Measurements from ENCODE around the gene KCTD11.

Gene KCTD11

GRCh38 chr17:7325031-7325528, 26.9 kb upstream of the KCTD11 start:
- intact Hi-C loops (cut with DNase I; ENCODE audit: low total_unique reads): no loop called here
- Histone ChIP-seq H3K9me3 (no peaks in the 10 kb centered on the region), H3K4me3 (no peak overlapping the region), H3K36me3 (peaks cover 40 to 78% (median 56%) of the 10 kb centered on the region in 3 donors), H3K4me1 (peaks cover 0 to 15% (median 9%) of the 10 kb centered on the region in 4 donors), H3K27me3 (no peaks in the 10 kb centered on the region), H3K27ac (no peak overlapping the region)
- TF ChIP-seq, protein P1, sequence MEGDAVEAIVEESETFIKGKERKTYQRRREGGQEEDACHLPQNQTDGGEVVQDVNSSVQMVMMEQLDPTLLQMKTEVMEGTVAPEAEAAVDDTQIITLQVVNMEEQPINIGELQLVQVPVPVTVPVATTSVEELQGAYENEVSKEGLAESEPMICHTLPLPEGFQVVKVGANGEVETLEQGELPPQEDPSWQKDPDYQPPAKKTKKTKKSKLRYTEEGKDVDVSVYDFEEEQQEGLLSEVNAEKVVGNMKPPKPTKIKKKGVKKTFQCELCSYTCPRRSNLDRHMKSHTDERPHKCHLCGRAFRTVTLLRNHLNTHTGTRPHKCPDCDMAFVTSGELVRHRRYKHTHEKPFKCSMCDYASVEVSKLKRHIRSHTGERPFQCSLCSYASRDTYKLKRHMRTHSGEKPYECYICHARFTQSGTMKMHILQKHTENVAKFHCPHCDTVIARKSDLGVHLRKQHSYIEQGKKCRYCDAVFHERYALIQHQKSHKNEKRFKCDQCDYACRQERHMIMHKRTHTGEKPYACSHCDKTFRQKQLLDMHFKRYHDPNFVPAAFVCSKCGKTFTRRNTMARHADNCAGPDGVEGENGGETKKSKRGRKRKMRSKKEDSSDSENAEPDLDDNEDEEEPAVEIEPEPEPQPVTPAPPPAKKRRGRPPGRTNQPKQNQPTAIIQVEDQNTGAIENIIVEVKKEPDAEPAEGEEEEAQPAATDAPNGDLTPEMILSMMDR (IDR thresholded peaks at IDR 0.05): no peak
- no peak for DNase-seq

- no peaks in the 10 kb centered on the region for H3K9me3 ChIP-seq
- TF ChIP-seq, protein P1 (IDR thresholded peaks at IDR 0.05): no peak
- no peak overlapping the region for H3K4me3 ChIP-seq
- DNase-seq: no peak
- H3K27ac ChIP-seq: no peak overlapping the region
- no peaks in the 10 kb centered on the region for H3K27me3 ChIP-seq
- H3K36me3 ChIP-seq: peaks cover 29 to 67% (median 45%) of the 10 kb centered on the region in 3 donors
- intact Hi-C loops (cut with DNase I; ENCODE audit: low total_unique reads): no loop called here
- peaks cover 0 to 23% (median 16%) of the 10 kb centered on the region in 4 donors for H3K4me1 ChIP-seq
Measured at GRCh38 chr17:7326186-7326585, 25.8 kb upstream of the KCTD11 start.

DNA sequence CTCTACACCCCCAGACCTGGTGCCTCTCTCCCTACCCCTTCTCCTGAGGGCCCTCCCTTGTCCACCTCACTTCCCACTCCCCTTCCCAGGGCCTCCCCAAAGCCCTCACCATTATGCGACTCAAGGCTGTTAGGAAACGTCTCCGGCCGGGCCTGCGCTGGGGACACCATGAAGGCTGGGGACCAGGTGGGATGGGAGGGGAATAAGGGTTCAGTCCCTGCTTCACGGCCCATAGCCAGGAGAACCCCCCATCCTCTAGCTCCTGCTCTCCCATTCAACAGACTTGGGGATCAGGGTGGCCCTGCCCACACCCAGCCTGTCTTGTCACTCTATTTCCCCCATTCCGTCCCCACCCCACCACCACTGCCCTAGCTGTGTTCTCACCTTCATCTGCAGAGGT, 24.9 kb upstream of the KCTD11 start:
- intact Hi-C loops (cut with DNase I; ENCODE audit: low total_unique reads): no loop called here
- TF ChIP-seq, protein P1 (IDR thresholded peaks at IDR 0.05): no peak
- DNase-seq: no peak
- H3K4me3 ChIP-seq: no peak overlapping the region
- H3K27me3 ChIP-seq: no peaks in the 10 kb centered on the region
- peaks cover 0 to 23% (median 16%) of the 10 kb centered on the region in 4 donors for H3K4me1 ChIP-seq
- no peak overlapping the region for H3K27ac ChIP-seq
- H3K36me3 ChIP-seq: peaks cover 21 to 58% (median 36%) of the 10 kb centered on the region in 3 donors
- no peaks in the 10 kb centered on the region for H3K9me3 ChIP-seq

DNA sequence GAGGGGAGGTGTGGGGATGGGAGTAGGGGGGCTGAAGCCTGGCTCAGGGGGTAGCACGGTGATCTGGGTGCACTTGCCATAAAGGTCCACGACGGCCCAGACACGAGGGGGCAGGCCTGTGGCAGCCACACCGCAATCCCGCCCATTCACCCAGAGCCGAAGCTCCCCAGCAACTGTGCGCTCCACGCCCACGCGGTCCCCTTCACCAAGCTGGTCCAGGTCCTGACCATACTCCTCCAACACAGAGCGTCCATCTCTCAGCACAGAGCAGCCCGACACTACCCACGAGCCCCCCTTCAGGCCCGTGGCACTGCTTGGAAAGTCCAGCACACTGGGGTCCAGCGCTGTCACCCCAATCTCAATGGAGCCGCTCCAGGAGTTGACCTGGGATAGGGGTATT, 24.5 kb upstream of the KCTD11 start:
- Histone ChIP-seq H3K27ac (no peak overlapping the region), H3K4me1 (peaks cover 0 to 23% (median 16%) of the 10 kb centered on the region in 4 donors), H3K4me3 (no peak overlapping the region), H3K27me3 (peaks cover 0 to 3% of the 10 kb centered on the region in 2 donors), H3K9me3 (no peaks in the 10 kb centered on the region), H3K36me3 (peaks cover 16 to 53% (median 32%) of the 10 kb centered on the region in 3 donors)
- TF ChIP-seq, protein P1 (IDR thresholded peaks at IDR 0.05): no peak
- intact Hi-C loops (cut with DNase I; ENCODE audit: low total_unique reads): no loop called here
- no peak for DNase-seq

GRCh38 chr17:7328009-7328408, 24.0 kb upstream of the KCTD11 start:
- peak overlapping the region; percentile 58 to 62 for H3K4me3 ChIP-seq
- DNase-seq: no peak

More at GRCh38 chr17:7328009-7328408, 24.0 kb upstream of the KCTD11 start:
- Histone ChIP-seq H3K9me3 (no peaks in the 10 kb centered on the region), H3K4me1 (peaks cover 0 to 23% (median 16%) of the 10 kb centered on the region in 4 donors), H3K27ac (peak overlapping the region; percentile 92), H3K27me3 (peaks cover 0 to 7% of the 10 kb centered on the region in 2 donors), H3K36me3 (peaks cover 11 to 48% (median 27%) of the 10 kb centered on the region in 3 donors)
- intact Hi-C loops (cut with DNase I; ENCODE audit: low total_unique reads): no loop called here
- TF ChIP-seq, protein P1 (IDR thresholded peaks at IDR 0.05): no peak
